ENCODE data around the gene MUC6.
"Not testable (repeated sequence)": the region's sequence is repeated elsewhere in the genome, so short reads cannot be mapped to it uniquely, and the experiment has no call there.

Gene MUC6

DNA sequence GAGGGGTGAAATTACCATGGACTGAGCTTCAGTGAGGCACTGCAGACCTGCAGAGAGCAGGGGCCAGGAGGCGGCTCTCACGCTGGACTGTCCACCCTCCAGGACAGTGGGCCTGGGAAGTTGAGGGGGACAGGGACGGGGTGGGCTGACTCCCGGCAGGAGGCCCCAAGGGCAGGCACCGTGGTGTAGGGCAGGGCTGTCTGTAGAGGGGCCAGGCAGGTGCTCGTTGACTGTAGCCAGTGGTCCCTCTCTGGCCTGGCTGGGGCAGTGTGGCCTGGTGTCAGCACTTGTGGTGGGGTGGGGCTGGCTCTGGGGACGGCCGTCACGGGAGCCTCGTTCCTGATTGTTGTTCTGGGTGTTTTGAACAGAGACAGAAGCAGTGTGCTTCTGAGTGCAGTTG is 46.4 kb downstream of the MUC6 start:
- no peak for DNase-seq (ENCODE audit: low read depth in 3 of 3, low spot score in 1 of 3)

DNA sequence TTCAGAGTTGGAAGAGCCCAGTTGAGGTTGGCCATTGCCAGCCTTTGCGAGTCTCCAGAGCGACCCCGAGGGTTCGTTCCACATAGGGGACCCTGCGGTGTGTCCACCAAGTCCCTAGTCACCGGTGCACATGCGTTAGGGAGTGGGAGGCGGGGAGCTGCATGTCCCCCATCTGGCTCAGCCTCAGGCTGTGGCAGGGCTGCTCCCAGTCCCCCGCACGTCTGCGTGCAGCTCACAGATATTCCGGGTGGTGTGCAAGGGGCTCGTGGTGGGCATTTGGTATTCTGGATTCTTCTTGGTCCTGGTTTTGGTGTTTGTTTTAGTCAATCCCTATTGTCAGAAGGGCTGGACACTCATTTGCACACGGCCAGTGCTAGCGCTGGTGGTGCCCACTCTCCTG is 48.8 kb downstream of the MUC6 start:
- no peak for DNase-seq (ENCODE audit: low read depth in 3 of 3, low spot score in 1 of 3)

DNA sequence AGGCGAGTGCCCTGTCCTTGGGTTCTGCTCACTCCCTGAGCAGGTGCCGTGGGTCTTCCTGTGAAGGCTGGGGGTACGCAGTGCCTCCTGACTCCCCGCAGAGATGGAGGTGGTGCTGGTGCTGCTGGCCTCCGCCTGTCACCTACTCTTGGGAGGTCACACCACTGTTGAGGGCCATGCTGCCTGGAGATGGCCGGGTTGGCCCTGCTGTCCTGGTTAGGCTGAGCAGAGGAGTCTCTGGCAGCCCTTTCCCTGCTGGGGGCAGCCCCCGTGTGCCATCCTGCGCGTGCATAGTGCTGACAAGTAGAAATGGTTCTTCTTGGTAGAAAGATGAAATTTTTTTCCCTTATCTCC is 49.6 kb downstream of the MUC6 start:
- no peak for DNase-seq (ENCODE audit: low read depth in 3 of 3, low spot score in 1 of 3)

DNA sequence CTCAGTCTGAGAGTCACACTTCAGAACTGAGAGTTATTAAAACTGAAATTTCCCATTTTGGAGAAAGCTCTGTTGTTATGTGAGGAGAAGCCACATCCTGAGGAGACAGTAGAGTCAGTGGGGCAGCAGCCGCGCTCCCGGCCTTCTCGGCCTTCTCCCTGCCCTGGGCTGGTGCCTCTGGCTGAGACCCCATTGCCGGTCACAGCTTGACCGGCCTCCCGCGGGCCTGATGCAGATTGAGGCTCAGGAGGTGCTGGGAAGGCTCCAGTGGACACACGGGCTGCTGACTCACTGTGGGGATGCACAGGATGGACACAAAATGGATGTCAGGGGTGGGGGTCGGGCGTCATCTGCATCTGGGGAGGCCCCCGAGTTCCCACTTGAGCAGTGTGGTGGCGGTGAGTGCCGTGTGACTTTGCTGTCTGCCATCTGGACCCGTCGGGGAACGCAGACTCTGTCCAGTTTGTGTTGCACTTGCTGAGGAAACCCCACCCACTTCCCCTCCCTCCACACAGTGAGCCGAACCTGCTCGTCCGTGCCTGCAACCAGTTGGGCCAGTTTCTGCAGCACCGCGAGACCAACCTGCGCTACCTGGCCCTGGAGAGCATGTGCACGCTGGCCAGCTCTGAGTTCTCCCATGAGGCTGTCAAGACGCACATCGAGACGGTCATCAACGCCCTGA is 50.1 kb downstream of the MUC6 start:
- no peak for DNase-seq (ENCODE audit: low read depth in 3 of 3, low spot score in 1 of 3)

DNA sequence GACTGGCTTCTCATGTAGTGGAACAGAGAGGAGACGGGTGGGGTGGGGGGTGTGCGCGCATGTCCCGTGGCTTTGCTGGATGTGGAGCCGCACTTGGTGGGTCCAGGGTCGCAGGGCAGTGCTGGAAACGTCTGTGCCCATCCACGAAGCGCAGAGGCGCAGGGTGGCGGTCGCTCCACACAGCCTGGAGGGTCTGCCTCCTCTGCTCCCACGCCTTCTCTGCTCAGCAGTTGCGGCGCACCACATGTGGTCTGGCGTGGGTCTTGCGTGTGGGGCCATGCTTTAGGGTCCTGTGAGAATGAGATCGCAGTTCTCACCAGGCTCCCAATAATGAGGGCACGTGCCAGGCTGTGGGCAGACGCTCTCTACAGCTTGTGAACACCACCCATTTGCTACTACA is 50.7 kb downstream of the MUC6 start:
- DNase-seq (ENCODE audit: low read depth in 3 of 3, low spot score in 1 of 3): no peak

DNA sequence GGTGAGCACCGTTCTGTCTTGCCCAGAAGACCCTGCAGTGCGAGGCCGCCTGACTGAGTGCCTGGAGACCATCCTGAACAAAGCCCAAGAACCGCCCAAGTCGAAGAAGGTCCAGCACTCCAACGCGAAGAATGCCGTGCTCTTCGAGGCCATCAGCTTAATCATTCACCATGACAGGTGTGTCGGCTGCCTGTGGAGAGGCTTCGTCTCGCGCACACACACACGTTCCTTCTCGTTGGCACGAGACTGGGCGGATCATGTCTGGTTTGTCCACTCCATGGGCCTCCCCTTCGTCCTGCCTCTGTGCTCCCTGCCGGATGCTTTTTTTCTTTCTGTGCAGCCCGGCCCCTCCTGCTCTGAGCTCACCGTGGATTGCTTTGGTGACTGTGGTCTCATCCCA is 51.1 kb downstream of the MUC6 start:
- no peak for DNase-seq (ENCODE audit: low read depth in 3 of 3, low spot score in 1 of 3)

DNA sequence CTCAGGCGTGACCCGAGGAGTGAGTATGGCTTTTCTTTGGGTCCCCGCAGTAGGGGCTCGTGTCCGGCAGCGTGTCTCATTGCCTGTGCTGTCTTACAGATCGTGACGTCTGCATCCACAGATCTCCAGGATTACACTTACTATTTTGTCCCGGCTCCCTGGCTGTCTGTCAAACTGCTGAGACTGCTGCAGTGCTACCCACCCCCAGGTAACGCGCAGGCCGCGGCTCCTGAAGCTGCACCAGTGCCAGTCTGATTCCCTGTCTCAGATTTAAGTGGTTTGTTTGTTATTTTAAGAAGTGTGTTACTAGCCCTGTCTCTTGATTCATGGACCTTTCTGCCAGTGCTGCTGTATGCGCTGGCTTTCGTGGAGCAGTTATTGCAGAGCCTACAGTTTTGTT is 52.0 kb downstream of the MUC6 start:
- no peak for DNase-seq (ENCODE audit: low read depth in 3 of 3, low spot score in 1 of 3)

DNA sequence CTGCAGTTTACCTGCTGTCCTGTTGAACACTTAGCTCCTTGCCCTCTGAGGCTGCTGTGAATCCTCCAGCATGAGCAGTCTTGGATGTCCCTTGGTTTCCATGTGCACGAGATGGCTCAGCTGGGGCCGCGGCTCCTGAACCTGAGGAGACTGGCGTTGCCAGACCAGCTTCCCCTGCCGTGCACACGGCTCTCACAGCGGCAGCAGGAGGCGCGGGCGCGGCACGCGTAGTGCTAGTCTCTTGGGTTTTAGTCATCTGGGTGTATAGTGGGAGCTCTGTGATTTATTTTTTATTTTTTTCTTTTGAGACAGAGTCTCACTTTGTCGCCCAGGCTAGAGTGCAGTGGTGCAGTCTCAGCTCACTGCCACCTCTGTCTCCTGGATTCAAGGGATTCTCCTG is 54.8 kb downstream of the MUC6 start:
- no peak for DNase-seq (ENCODE audit: low read depth in 3 of 3, low spot score in 1 of 3)

DNA sequence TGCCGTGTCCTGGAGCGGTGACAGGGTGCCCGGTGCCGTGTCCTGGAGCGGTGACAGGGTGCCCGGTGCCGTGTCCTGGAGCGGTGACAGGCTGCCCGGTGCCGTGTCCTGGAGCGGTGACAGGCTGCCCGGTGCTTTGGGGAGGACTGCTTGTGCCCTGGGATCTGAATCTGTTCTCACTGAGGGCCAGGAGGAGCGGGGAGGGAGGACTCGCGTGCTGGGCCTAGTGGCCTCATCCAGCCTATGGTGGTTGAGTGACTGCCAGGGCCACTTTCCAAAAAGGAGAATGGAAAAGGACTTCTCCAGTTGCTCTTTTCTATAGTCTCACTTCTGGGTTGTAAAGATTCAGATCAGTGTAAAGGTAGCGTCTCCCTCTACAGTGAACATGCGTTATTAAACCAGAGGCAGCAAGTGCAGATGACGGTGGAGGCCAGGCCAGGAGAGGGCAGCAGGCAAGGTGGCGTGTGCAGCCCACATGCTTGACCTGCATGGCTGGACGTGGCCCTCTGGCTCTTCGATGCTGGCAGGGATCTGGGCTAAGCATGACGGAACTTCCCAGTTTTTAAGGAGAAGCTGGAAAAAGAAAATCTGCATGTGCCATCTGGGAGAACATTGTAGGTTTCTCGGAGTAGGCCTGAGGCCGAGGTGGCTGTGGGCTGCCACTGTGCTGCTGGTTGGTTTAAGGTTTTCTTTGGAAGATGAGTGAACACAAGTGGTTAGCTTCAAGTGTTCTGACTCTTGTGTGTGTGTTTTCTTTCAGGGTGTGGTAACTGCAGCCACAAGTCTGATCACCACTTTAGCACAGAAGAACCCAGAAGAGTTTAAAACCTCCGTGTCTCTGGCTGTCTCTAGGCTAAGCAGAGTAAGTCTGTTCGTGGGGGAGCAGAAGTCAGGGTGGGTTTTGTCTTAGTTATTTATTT is 55.8 kb downstream of the MUC6 start:
- no peak for DNase-seq (ENCODE audit: low read depth in 3 of 3, low spot score in 1 of 3)

DNA sequence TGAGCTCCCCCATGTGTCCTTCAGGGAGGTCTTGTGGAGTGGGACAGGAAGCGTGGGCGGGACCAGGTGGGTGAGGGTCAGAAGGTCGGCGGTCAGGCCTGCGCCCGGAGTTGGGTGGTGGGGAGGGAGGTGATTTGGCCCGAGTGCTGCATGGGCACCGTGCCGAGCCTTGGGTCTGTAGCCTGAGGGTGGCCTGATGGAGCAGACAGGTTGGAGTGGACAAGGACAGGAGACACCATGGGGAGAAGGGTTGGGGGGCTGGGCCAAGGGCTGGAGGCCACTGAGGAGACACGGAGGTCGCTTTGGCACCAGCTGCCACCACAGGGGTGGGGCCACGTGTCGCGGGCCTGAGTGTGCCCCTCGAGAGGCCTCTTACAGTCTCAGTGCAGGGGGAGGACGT is 57.7 kb downstream of the MUC6 start:
- no peak for DNase-seq (ENCODE audit: low read depth in 3 of 3, low spot score in 1 of 3)

DNA sequence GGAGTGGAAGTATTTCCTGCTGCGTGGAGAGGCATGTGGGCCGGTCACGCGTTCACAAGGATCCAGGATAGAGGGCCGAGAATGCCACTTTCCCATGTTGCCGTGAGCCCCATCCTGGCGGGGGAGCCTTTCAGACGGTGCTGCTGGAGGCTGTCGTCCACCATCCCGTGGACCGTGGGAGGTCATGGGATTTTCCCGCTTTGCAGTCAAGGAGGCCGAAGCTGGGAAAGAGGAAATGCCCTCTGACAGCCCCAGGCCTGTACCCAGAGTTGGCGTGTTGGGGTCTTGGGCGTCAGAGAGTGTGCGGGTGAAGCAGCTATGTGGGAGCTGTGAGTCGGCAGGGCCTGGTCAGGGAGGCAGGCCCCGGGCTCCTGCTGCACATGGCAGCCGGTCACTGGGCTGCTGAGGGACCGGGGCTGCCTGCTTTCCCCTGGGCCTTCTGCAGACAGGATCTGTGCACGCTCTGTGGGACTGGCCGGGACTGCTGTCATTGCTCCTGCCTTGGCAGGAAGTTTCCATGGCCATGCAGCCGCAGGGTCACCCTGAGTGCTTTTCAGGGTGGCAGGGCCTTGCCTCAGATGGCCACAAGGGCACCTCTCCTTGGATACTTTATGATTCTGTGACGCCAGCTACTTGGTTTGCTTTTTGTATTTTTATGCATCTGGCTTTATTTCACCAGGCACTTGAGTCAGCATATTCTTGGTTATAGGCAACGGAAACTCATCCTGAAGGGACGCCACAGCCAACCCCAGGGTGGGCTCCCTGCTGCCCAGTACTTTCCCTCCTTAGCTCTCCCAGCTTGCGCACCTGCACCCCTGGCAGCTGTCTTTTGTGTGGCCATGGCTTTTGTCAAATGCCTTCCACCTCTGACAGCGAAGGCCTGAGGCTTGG is 58.4 kb downstream of the MUC6 start:
- no peak for DNase-seq (ENCODE audit: low read depth in 3 of 3, low spot score in 1 of 3)

DNA sequence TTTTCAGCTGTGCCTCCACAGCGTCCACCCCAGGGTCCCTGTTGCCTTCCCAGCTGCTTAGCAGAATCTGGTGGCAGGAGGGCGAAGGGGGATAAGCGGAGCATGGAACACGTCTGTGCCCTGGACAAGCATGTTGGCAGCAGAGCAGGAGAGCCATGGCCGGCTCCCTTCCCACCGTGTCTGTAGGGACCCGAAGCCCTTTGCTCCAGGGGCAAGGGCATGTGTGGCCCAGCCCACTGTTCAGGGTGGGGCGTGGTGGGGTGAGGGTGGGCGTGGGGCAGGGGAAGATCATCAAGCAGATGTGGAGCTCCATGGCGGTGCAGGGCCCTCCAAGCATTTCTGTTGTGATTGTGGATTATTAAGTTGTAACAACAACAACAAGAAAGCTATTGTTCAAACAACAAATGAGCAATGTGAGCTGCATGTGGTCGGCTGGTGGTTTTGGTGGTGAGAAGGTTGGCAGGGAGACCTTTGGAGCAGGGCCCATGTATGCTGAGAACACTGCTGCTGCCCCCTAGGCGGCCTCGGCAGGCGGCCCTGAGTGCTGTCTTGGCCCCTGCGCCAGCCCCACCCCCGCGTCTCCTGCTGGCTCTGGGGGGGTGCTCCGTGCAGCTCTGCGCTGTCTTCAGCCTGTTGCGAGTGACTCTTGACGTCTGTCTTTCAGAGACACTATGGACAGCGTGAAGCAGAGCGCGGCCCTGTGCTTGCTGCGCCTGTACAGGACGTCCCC is 59.9 kb downstream of the MUC6 start:
- DNase-seq (ENCODE audit: low read depth in 3 of 3, low spot score in 1 of 3): no peak

DNA sequence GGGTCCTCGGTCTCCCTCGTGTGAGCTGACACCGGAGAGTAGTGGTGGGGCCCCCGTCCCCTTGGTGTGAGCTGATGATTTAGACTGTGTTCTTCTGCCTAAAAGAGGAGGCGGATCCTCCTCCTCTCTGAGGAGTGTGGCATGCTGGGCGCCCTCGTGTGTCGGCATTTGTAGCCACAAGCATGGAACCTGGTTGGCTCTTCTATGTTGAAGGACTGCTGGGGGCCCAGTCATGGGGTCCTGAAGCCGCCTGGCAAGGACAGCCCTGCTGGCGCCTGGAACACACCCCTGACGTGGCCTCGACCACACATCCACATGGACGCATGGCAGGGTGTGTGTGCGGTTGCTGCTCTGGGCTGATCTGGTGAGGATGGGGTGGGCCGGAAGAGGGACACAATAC is 60.7 kb downstream of the MUC6 start:
- no peak for DNase-seq (ENCODE audit: low read depth in 3 of 3, low spot score in 1 of 3)

DNA sequence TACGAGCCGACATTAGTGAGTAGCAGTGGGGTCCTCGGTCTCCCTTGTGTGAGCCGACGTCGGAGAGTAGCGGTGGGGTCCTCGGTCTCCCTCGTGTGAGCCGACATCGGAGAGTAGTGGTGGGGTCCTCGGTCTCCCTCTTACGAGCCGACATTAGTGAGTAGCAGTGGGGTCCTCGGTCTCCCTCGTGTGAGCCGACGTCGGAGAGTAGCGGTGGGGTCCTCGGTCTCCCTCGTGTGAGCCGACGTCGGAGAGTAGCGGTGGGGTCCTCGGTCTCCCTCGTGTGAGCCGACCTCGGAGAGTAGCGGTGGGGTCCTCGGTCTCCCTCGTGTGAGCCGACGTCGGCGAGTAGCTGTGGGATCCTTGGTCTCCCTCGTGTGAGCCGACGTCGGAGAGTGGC is 61.1 kb downstream of the MUC6 start:
- not testable (repeated sequence) for DNase-seq (ENCODE audit: low read depth in 3 of 3, low spot score in 1 of 3)

DNA sequence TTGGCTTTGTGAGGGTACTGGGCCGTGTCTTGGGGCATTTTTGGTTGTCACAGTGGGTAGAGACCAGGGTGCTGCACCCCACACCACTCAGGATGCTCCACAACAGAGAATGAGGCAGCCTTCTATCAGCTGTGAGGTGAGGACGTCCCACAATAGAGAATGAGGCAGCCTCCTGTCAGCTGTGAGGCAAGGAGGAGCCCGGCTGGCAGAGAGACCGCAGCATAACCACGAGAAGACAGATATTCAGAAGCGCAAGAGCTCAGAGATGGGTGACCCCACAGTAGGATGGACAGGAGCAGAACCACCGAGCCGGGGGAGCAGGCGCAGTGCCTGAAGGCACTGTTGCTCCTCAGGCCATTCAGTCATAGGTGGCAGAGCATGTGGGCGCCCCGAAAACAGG is 63.3 kb downstream of the MUC6 start:
- DNase-seq (ENCODE audit: low read depth in 3 of 3, low spot score in 1 of 3): no peak

DNA sequence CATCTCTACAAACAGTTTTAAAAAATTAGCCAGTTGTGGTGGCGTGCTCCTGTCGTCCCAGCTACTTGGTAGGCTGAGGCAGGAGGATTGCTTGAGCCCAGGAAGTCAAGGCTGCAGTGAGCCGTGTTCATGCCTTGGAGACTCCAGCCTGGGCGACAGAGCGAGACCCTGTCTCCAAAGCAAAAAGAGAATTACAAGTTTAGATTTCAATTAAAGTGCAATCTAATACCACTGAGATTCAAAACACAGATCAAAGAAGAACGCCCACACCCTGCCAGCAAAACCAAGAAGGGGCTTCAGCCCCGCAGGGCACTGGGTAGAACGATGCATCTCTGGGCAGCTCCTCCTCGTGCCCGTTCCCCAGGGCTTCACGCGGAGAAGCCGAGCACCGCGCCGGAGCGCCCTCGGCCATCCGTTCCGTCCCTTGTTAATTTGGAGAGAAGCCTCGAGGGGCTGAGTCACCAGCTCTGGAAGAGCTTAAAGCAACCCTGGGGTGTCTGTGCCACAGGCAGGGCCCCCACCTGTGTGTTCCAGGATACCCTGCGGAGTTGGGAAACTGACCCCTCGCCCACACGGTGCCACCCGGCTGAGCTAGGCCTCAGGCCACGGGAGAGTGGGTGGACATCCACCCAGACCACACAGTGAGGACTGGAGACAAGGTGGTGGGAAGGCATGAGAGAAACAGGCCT is 63.9 kb downstream of the MUC6 start:
- DNase-seq (ENCODE audit: low read depth in 3 of 3, low spot score in 1 of 3): no peak

DNA sequence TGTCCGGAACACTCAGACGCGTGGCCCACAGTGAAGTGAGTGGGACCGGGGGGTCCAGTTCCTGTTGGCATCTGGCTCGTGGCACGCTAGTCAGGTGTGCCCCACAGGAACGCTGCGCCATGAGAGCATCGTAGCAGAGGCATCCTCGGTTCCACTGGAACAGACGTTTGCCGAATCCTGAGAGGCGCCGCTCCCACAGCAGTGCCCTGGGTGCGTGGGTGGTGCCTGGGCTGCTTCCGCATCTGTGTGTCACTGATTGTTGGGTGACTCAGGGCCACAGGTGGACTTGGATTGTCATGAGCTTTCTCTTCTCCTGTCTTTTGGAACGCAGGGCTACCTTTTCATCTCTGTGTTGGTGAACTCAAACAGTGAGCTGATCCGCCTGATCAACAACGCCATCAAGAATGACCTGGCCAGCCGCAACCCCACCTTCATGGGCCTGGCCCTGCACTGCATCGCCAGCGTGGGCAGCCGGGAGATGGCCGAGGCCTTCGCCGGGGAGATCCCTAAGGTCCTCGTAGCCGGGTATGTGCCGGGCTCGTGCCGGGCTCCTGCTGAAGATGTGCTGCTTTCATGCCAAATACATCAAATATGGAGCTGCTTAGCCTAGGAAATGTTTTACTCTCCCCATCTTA is 64.7 kb downstream of the MUC6 start:
- DNase-seq (ENCODE audit: low read depth in 3 of 3, low spot score in 1 of 3): no peak

DNA sequence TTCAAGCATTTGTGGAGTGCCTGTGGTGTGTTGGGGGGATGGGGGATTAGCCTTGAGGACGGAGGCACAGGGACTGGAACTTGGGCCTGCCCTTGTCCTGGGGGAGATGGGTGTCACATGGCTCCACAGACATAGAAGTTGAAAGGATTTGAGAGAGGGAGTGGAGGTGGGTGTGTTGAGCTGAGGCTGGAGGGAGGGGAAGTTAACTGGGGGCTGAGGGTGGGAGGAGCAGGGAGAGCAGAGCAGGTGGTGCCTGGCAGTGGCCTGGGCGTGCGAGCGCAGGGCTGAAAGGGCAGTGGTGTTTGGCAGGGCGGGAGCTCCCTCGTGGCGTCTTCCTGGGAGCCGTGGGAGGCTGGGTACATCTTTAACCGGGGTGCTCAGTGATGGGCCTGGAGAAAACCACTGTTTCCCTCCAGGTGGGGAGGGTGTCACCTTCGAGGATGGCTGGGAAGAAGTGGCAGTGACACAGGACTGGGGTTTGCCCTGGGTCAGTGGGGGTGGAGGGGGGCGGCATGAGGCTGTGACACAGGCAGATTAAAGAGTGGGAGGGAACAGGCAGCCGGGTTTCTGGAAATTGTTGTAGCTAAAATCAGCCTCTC is 65.3 kb downstream of the MUC6 start:
- DNase-seq (ENCODE audit: low read depth in 3 of 3, low spot score in 1 of 3): no peak

DNA sequence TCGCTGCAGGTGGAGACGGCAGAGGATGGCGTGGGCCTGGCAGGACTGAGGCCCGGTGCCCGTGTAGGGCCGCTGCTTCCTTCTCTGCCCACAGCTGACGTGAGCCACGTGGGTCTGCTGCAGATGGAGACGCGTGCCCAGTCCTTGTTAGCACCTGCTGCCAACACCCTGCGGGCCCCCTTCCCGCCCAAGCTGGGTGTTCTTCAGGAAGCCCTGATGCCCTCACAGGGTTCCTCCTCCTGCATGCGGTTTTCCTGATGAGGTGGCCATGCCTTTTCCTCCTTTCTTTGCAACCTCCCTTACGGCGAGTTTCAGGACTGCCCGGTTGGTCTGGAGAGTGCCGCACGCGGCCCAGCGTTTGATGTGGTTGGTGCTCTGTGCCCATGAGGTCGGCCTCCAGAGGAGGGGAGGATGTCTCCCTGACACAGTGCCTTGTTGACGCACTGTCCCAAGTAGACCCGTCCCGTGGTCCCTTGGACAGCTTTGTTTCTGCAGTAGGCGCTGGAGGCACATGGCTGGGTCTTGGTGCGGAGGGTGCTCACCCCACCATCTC is 66.1 kb downstream of the MUC6 start:
- DNase-seq (ENCODE audit: low read depth in 3 of 3, low spot score in 1 of 3): no peak

Measured in stimulated activated CD4-positive, alpha-beta T cell treated with anti-CD3 and anti-CD28 coated beads, TNF-alpha, amount 100 ng/mL, for 1 hour (primary cell).